ENCODE measurements around the gene CDH23.

DNA sequence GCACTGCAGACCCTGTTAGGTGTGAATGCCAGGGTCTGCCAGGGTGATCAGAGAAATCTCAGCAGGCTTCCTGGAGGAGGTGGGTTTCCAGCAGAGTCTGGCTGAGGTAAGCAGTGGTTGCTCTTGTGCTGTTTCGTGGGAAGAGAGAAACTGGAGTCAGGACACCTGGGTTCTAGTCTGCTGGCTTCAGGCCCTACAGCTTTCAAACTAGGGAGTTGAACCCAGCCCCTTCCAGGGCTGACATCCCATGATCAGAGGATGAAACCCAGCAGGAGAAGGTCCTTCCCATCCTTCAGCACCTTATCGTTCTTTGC, 116.8 kb downstream of the CDH23 start:
- TF ChIP-seq, protein P1, sequence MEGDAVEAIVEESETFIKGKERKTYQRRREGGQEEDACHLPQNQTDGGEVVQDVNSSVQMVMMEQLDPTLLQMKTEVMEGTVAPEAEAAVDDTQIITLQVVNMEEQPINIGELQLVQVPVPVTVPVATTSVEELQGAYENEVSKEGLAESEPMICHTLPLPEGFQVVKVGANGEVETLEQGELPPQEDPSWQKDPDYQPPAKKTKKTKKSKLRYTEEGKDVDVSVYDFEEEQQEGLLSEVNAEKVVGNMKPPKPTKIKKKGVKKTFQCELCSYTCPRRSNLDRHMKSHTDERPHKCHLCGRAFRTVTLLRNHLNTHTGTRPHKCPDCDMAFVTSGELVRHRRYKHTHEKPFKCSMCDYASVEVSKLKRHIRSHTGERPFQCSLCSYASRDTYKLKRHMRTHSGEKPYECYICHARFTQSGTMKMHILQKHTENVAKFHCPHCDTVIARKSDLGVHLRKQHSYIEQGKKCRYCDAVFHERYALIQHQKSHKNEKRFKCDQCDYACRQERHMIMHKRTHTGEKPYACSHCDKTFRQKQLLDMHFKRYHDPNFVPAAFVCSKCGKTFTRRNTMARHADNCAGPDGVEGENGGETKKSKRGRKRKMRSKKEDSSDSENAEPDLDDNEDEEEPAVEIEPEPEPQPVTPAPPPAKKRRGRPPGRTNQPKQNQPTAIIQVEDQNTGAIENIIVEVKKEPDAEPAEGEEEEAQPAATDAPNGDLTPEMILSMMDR (IDR thresholded peaks at IDR 0.05), result no peak
- no peak for TF ChIP-seq POLR2A (IDR thresholded peaks at IDR 0.05)
- no peak for TF ChIP-seq EP300 (IDR thresholded peaks at IDR 0.05)
